GM21786 (cell line): Measurements from ENCODE around the gene RNF187.
"Not testable (repeated sequence)": the region's sequence is repeated elsewhere in the genome, so short reads cannot be mapped to it uniquely, and the experiment has no call there.

ENCODE experiments used
- ATAC-seq: cut with Tn5 transposase; IDR thresholded peaks from one replicate; pipeline ENCODE4 v1.9.1; 2021; ENCODE audit not compliant: unreplicated experiment

Gene RNF187

DNA sequence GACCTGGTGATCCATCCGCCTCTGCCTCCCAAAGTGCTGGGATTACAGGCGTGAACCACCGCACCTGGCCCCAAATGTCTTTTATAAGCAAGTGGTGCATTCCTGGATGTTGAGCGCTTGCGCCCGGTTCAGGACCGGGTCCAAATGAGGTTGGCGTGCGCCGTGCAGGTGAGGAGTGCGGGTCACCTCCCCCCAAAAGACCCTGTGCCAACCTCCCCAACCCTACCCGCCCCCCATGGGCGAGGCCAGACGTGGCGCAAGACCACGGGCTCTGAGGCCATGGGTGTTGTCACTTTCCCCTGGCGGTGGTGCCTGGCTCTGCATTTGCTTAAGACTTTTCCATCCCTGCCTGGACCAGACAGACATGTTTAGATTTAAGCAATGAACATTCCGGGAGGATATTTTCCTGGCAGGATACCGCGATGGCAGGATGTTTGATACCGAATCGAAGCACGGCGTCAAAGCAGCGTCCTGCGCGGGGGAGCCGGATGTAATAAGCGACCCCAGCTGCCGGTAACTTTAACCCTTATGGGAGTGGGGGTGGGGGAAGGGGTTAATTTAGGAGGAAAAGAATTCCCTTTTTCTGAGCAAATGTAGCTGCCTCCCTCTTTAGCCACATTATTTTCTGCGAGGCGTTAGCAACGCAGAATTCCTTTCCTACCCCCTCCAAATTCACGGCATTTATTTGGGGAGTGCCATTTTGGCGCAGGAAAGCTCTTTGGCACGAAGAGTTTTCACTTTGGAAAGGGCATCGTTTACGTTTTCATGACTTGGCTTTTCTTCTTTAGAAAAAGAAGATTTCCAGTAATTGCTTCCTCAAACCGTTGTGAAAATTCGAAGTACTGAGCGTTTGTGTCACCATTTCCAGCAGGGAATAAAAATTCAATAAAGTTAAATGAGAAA, 27.8 kb upstream of the RNF187 start:
- peak; percentile 30 for ATAC-seq

DNA sequence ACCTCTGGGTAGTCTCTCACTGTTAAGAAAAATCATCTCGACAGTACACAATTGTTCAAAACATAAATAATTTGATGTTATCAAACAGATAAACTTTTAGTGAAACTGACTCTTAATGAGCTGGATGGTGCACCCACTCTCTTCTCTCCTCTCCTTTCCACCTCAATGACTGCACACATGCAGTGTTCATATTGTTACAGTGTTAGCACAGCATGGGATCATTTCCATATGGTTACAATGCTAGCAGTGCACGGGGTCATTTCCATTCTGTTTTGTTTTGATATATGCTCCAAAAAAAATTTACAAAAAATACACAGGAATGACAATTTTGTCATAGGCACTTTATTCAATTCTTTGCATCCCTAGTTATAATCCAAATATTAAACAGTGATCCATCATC, 26.4 kb upstream of the RNF187 start:
- no peak for ATAC-seq

DNA sequence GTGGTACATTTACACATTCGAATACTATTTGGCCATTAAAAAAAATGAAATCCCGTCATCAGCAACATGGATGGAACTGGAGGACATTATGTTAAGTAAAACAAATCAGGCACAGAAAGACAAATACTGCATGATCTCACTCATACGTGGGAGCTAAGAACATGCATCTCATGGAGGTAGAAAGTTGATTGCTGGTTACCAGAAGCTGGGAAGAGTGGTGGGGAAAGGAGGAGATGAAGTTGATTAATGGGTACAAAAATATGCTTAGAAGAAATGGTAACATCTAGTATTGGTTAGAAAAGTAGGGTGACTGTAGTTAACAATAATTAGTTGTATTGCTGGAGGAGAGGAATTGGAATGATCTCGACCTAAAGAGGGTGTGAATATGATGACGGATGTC, 24.6 kb upstream of the RNF187 start:
- ATAC-seq = no peak

DNA sequence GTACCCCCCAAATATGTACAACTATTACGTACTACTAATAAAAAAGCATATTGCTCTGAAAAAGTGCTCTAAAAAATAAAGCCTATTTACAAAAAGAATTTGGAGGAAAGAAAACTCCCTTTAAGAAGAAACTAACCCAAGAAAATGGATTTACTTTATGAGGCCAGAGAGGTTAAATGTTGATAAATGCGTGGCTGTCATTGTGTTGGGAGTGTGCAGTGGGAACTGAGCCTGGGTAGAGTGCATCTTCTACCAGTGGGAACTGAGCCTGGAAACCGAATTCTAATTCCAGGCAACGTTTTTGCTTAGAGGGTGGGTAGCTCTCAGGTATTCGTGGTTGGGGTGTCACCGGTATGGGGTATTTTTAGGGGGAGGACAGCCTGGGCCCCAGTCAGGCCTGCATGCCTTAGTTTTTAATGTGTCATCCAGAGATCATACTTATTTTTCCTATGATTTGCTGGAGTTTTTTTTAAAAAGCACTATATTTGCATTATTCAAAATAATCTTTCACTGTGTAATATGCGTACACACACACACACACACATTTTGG, 24.1 kb upstream of the RNF187 start:
- ATAC-seq = no peak

DNA sequence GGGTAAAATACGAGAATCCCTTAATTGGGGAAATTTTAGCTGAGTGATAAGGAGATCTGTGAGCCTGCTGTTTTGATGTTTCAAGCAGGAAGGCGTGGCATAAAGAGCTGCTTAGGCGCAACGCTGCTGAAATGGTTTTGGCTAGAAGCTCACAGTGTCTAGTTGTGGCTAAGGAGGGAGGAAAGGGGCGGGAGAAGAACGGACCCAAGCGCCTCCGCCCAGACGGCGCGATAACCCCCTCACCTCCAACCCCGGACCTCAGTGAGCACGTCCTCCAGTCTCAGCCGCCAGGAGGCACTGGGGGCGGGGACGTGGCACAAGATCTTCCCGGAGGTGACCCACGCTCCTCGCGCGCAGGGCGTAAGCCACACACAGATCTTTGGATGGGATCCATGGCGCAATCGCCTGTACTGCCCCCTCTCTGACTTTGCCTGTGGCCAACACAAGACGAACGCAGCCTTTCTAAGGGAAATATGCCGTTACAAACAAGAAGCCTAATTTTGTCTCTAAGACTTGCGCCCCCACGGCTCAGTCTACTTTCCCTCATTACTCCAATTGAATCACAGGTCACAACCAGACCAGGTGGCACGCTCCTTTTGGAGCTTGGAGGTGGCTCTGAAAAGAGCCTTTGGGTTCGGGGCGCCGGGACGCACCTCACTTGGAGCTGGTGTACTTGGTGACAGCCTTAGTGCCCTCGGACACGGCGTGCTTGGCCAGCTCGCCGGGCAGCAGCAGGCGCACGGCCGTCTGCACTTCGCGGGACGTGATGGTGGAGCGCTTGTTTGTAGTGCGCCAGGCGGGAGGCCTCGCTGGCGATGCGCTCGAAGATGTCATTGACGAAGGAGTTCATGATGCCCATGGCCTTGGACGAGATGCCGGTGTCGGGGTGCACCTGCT, 23.4 kb upstream of the RNF187 start:
- ATAC-seq = peak; percentile 54

DNA sequence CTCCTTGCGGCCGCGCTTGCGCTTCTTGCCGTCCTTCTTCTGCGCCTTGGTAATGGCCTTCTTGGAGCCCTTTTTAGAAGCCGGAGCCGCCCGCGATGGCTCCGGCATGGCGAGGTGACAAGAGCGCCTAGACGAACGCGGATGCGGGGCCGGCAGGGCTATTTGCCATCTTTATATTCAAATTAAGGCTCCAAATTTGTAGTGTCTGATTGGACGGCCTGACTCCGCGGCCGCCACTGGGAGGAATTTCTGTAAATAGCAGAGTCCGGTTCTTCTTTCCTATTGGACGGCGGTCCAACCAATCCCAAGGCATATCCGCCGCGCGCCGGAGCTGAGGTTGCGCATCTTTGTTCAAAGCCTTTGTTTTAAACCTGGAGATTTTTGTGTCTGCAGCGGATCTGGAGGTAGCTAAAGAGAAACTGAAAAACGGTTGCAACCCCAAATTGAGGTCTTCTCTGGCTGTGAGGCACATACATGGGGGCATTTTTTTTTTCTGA, 22.6 kb upstream of the RNF187 start:
- ATAC-seq = peak; percentile 88

DNA sequence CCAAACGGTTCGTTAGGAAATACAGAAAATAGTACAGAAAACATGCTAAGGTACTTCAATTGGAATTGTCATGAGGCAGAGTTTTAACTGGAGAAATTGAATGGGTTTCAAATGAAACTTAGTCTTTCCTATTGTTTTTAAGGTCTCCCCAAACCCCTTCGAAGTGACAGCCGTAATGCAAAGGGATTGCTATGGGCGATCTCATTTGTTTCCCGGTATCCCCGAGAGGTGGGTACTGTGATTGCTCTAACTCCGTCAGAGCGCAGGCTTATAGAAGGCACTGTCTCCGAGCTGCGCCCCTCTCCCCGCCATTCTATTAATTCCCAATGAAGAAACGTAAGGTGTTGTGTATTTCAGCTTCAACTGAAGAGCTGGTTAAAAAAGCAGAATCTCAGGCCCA, 22.0 kb upstream of the RNF187 start:
- ATAC-seq = no peak

DNA sequence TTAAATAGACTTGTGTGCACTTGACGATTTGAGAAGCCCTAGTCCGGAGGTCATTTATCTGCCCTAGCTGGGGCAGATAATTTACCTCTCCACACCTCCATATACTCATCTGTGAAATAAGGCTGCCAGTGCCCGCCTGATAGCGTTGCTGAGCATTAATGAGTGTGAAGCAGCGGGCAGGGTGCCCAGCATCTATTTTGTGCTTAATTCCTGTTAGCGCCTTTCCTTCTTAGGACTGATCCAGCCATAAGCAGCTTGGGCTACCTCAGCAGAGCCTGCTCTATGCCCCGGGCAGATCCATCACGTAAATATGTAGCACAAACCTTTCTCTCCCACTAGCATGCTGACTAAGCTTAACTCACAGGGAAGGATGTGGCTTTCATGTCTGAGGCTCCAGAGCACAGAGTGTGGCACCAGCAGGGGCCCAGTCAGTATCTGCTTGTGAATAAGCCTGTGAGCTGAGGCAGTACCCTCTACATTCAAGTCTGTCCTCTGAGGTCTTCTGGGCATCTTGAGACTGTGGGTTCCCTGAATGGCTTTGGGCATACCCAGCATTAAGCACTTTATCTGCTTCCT, 21.5 kb upstream of the RNF187 start:
- no peak for ATAC-seq

DNA sequence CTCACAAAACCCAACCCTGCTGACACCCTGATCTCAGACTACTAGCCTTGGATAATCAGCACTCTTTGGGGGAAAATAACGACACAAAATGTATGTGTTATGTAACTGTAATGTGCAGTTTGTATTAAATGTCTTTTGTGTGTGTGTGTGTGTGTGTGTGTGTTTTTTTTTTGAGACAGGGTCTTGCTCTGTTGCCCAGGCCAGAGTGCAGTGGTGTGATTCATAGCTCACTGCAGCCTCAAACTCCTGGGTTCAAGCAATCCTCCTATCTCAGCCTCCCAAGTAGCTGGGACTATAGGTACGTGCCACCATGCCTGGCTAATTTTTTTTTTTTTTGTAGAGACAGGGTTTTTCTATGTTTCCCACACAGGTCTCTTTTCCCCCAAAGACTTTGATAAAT, 19.0 kb upstream of the RNF187 start:
- not testable (repeated sequence) for ATAC-seq

DNA sequence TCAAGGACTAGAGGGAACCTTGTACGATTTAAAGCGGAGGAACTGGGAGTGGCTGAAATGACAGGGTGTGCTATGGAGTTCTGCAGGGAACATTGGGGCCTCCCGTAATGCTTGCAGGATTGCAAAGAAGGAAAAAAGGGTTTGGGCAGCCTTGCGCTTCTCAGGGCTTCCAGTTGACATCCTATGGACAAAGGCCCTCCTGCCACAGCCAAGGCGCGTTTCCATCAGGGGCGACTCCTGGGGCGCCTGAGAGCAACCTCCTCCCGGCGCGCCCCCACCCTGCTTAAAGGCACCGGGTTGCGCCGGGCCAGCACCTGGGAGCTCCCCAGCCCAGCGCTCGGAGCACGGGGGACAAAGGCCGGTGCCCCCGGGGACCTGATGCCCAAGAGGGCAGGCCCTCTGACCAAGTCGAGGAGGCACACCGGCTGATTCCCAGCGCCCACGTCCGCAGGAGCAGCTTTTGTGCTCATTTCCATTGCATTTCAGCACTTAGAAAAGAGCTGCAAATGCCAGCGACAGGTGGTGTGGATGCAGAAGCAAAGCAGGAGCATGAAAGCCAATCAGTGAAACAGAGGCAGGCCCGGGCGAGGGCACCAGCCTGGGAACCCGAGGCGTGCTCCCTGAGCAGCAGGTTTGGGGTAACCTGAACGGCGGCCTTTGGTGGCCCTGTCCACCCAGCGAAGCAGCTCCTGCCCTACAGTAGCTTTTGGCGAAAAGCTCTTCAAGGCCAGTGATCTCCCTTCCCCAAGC, 17.6 kb upstream of the RNF187 start:
- no peak for ATAC-seq

DNA sequence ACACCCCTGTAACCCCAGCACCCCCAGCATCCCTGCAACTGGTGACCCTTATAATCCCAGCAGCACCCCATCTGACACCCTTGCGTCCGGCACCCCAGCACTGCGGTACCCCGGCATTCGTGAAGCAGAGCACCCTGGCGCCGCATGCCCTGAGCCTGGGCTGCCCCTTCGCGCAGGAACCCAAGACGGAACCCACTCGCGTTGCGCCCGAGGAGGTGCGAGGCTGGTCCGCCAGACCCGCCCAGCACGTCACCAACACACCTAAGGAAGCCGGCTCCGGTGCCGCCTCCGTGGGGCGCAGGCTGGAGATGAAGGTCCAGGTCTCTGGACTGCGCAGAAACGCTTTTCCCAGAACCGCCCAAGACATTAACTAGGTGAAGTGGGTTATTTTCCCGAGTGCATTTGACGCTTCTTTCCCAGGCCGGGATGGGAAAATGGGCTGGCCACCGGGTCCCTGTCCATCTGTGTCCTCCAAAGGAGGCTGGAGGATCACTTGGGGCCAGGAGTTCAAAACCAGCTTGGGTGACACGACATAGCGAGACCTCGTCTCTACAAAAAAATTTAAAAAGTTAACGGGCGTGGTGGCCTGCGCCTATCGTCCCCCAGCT, 15.9 kb upstream of the RNF187 start:
- no peak for ATAC-seq

DNA sequence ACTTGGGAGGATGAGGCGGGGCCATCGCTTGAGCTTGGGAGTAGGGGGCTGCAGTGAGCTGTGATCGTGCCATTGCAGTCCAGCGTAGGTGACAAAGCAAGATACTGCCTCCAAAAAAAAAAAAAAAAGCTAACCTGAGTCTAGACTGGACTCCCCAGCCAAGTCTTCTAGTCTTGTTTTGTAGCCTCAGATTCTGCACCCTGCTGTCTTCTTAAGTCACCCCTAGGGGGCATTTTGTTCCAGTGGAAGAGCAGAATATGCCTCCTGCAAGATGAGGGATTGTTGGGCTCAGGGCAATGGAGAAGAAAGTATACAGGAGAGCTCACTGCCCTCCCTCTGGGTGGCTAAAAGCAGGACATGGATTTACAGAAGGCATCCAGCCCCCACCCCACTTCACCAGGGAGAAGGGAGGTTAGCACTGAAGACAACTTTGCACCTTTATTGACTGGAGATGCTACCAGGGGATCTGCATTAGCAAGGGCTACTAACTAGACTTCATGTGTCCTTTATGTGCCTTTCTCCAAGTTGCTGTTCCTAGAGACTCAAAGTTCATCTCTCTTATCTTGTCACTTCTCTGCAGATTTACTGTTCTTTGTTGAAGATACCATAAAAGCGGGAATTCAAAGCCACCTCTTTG, 15.3 kb upstream of the RNF187 start:
- ATAC-seq = peak; percentile 61

DNA sequence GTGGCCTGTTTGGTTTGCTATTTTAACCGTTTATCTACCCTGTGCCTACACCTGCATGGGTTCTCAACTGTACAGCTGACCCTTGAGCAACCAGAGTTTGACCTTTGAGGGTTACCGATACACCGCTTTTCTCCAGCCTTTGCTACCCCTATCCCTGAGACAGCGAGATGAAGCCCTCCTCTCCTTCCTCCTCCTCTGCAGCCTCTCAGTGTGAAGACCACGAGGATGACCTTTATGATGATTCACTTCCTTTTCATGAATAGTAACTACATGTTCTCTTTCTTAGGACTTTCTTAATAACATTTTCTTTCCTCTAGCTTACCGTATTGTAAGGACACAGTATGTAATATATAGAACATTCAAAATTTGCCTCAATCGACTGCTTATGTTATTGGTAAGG, 14.5 kb upstream of the RNF187 start:
- ATAC-seq = no peak

DNA sequence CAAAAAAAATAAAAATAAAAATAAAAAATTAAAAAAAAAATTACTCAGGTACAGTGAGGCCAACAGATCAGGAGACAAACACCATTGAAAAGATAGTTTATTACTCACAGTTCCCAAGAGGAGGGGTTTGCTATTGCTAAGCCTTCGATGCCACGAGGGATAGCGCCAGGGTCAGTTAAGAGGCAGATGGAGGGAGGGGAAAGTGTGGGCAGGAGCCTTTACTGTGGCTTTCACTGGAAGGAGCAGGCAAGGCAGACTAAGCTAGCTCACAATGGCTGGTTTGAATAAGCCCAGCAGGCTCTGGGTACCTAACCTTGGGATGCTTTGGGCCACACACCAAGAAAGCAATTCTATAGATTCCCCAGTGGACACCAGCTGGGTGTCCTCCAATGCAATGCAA, 12.7 kb upstream of the RNF187 start:
- no peak for ATAC-seq

DNA sequence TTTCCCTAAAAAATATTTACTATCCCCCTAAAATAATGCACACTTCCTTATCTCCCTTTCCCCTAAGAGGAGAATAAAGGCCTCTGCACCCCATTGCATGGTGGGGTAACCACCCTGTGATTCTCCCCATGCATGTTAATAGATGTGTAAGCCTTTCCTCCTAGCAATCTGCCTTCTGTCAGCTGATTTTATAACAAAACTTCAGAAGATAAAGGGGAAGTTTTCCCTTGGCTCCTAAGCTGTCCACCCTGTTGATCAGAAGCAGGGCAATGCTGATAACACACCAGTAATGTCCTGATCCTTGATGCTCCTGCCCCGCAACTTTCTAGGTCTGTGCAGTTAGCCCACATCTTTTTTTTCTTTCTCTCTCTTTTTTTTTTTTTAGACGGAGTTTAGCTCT, 11.4 kb upstream of the RNF187 start:
- no peak for ATAC-seq

DNA sequence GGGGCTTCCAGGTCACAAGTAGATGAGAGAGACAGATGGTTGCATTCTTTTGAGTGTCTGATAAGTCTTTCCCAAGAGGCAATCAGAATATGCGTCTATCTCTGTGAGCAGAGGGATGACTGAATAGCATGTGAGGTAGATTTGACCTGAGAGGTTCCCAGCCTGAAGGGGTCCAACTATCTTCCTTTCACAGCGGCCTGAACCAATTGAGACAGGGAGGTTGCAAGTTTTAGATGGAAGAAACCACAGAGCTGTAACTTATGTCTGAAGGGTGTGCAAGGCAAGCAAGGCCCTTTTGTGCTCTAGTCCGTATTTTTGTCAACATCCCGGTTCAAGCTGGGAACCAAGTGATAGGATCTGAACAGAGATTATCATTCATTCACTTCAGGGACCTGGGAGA, 9.9 kb upstream of the RNF187 start:
- no peak for ATAC-seq

DNA sequence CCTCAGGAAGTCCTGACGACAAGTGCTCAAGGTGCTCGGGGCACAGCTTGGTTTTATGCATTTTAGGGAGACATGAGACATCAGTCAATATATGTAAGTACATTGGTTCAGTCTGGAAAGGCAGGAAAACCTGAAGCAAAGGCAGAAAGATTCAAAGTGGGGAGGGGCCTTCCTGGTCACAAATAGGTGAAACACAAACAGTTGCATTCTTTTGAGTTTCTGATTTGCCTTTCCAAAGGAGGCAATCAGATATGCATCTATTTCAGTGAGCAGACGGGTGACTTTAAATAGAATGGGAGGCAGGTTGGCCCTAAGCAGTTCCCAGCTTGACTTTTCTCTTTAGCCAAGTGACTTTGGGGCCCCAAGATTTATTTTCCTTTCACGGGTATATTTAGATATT, 8.9 kb upstream of the RNF187 start:
- no peak for ATAC-seq

DNA sequence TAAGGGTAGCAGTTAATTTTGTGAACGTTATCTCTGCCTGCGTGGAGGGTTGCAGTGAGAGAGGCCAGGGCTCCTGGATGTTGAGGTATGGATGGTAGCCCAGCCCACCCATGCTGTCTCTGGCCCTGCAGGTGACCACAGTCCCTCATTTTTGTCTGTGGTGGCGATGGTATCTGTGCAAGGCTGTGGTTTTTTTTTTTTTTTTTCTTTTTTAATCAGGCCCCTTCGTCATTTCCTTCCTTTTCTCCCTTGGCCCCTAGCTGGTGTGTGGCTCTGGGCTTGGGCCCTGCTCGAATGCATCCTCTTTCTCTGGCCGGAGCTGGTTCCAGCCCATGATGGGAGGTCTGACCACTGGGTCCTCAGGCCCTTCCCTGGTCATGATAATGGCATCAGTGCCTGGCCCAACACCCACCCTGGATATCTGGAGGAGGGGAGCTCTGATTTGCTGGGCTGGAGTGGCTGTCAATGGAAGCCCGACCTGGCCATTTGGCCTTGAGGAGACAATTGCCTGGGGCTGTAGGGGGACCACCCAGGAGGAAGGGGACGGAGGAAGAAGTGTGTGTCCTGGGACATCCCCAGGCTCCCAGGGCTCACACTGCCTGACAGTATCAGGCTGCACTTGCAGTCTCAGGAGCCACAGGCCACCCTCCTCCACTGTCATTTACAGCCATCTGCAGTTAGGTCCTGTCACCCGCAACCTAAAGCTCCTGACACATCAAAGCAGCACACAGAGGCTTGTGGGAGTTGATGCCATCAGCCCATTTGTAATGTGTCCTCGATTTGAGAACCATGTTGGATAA, 8.1 kb upstream of the RNF187 start:
- peak; percentile 75 for ATAC-seq

DNA sequence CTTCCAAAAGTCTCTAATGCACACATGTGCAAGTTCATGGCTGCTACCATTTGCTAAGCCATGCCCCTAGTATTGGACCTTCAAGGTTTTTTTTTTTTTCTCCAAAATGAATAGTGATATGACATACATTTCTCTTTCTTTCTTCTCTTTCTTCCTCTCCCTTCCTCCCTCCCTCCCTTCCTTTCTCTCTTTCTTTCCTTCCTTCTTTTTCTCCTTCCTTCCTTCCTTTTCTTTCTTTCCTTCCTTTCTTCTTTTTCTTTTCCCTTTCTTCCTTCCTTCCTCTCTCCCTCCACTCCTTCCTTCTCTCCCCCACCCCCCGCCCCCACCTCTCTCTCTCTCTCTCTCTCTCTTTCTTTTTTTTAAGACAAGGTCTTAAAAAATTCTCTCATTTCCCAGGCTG, 3.4 kb upstream of the RNF187 start:
- no peak for ATAC-seq
